Stimulated activated CD8-positive, alpha-beta memory T cell treated with anti-CD3 and anti-CD28 coated beads, Interleukin-7, amount 100 ng/mL, for 1 hour (primary cell): ENCODE measurements around the gene PCDHA1.
"Not testable (repeated sequence)": the region's sequence is repeated elsewhere in the genome, so short reads cannot be mapped to it uniquely, and the experiment has no call there.

ENCODE experiments used
- DNase-seq, 2 donors: peaks; one replicate each; pipeline ENCODE4 v3.0.0-alpha.2; 2020; ENCODE audit warnings: low read depth in 2 of 2

PCDHA1 gene

DNA sequence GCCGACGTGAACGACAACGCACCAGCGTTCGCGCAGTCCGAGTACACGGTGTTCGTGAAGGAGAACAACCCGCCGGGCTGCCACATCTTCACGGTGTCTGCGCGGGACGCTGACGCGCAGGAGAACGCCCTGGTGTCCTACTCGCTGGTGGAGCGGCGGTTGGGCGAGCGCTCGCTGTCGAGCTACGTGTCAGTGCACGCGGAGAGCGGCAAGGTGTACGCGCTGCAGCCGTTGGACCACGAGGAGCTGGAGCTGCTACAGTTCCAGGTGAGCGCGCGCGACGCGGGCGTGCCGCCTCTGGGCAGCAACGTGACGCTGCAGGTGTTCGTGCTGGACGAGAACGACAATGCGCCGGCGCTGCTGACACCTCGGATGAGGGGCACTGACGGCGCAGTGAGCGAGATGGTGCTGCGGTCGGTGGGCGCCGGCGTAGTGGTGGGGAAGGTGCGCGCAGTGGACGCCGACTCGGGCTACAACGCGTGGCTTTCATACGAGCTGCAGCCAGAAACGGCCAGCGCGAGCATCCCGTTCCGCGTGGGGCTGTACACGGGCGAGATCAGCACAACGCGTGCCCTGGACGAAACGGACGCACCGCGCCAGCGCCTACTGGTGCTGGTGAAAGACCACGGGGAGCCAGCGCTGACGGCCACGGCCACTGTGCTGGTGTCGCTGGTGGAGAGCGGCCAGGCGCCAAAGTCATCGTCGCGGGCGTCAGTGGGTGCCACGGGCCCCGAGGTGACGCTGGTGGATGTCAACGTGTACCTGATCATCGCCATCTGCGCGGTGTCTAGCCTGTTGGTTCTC is 64.1 kb downstream of the PCDHA1 start:
- DNase-seq = not testable (repeated sequence)

DNA sequence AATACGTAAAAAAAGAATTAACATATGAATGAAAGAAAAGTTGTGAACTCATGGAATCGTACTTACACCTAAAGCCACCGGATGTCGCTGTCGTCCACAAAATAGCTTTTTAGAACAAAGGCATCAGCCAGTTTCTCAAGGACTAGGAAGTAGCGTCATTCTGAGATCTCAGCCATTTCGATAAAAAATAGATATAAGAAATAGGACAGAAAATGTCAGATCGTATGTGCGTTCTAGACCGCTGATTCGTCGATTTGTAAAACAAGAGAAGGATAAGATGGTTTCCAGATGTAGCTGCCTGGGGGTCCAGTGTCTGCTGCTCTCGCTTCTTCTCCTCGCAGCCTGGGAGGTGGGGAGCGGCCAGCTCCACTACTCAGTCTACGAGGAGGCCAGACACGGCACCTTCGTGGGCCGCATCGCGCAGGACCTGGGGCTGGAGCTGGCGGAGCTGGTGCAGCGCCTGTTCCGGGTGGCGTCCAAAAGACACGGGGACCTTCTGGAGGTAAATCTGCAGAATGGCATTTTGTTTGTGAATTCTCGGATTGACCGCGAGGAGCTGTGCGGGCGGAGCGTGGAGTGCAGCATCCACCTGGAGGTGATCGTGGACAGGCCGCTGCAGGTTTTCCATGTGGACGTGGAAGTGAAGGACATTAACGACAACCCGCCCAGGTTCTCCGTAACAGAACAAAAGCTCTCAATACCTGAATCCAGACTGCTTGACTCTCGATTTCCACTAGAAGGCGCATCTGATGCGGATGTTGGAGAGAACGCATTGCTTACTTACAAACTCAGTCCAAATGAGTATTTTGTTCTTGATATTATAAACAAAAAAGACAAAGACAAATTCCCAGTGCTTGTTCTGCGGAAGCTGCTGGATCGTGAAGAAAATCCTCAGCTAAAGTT is 70.1 kb downstream of the PCDHA1 start, which contains the start of gene PCDHA10:
Gene PCDHA10, plus strand, starts transcription at position 126 of the 903 bp plus-strand sequence. Its CDS starts 152 bp downstream, at position 278.
- DNase-seq = no peak

DNA sequence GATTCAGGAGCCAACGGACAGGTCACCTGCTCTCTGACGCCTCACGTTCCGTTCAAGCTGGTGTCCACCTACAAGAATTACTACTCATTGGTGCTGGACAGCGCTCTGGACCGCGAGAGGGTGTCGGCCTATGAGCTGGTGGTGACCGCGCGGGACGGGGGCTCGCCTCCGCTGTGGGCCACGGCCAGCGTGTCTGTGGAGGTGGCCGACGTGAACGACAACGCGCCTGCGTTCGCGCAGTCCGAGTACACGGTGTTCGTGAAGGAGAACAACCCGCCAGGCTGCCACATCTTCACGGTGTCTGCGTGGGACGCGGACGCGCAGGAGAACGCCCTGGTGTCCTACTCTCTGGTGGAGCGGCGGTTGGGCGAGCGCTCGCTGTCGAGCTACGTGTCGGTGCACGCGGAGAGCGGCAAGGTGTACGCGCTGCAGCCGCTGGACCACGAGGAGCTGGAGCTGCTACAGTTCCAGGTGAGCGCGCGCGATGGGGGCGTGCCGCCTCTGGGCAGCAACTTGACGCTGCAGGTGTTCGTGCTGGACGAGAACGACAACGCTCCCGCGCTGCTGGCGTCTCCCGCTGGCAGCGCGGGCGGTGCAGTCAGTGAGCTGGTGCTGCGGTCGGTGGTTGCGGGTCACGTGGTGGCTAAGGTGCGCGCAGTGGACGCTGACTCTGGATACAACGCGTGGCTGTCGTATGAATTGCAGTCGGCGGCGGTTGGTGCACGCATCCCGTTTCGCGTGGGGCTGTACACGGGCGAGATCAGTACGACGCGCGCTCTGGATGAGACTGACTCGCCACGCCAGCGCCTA is 71.4 kb downstream of the PCDHA1 start:
- no peak for DNase-seq

DNA sequence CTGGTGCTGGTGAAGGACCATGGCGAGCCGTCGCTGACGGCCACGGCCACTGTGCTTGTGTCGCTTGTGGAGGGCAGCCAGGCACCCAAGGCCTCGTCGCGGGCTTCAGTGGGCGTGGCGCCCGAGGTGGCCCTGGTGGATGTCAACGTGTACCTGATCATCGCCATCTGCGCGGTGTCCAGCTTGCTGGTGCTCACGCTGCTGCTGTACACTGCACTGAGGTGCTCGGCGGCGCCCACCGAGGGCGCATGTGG is 72.0 kb downstream of the PCDHA1 start:
- DNase-seq = no peak

GRCh38 chr5:140862441-140863295 is 76.7 kb downstream of the PCDHA1 start:
- DNase-seq = no peak

GRCh38 chr5:140868721-140869554 is 83.0 kb downstream of the PCDHA1 start, which contains the start of gene PCDHA11:
TSS of gene PCDHA11 (plus strand) at chr5:140868957. CDS start at chr5:140869104, 147 bp downstream.
- no peak for DNase-seq

DNA sequence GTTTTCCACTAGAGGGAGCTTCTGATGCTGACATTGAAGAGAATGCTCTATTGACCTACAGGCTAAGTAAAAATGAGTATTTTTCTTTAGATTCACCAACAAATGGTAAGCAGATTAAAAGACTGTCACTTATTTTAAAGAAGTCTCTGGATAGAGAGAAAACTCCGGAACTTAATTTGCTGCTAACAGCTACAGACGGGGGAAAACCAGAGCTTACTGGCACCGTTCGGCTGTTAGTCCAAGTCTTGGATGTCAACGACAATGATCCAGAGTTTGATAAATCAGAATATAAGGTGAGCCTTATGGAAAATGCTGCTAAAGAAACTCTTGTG is 83.6 kb downstream of the PCDHA1 start:
- no peak for DNase-seq

- DNase-seq = no peak
These were observed 84.6 kb downstream of the PCDHA1 start for GRCh38 chr5:140870221-140871201.

- no peak for DNase-seq
These were observed 89.4 kb downstream of the PCDHA1 start, which contains the start of gene PCDHA12 for GRCh38 chr5:140875085-140876065. TSS of gene PCDHA12 (plus strand) at chr5:140875308. CDS start at chr5:140875473, 165 bp downstream.

DNA sequence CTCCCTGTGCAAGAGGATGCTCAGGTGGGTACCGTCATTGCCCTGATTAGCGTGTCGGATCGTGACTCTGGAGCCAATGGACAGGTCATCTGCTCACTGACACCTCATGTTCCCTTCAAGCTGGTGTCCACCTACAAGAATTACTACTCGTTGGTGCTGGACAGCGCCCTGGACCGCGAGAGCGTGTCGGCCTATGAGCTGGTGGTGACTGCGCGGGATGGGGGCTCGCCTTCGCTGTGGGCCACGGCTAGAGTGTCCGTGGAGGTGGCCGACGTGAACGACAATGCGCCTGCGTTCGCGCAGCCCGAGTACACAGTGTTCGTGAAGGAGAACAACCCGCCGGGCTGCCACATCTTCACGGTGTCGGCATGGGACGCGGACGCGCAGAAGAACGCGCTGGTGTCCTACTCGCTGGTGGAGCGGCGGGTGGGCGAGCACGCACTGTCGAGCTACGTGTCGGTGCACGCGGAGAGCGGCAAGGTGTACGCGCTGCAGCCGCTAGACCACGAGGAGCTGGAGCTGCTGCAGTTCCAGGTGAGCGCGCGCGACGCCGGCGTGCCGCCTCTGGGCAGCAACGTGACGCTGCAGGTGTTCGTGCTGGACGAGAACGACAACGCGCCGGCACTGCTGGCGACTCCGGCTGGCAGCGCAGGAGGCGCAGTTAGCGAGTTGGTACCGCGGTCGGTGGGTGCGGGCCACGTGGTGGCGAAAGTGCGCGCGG is 90.8 kb downstream of the PCDHA1 start:
- not testable (repeated sequence) for DNase-seq

- no peak for DNase-seq
These were observed 91.3 kb downstream of the PCDHA1 start for GRCh38 chr5:140877262-140877581.

- DNase-seq = no peak
These were observed 96.1 kb downstream of the PCDHA1 start, which contains the start of gene PCDHA13 for GRCh38 chr5:140881889-140882590. TSS of gene PCDHA13 (plus strand) at chr5:140882124. CDS start at chr5:140882269, 145 bp downstream.

DNA sequence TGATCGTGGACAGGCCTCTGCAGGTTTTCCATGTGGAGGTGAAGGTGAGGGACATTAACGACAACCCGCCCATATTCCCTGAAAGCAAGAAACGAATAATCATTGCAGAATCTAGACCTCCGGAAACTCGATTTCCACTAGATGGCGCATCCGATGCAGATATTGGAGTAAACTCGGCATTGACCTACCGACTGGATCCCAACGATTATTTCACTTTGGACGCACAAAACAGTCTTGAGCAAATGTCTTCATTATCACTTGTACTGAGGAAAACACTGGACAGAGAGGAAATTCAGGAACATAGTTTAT is 96.6 kb downstream of the PCDHA1 start:
- no peak for DNase-seq

- DNase-seq = no peak
These were observed 97.4 kb downstream of the PCDHA1 start for GRCh38 chr5:140883373-140883772.

- DNase-seq = no peak
These were observed 98.2 kb downstream of the PCDHA1 start for GRCh38 chr5:140883927-140884697.

DNA sequence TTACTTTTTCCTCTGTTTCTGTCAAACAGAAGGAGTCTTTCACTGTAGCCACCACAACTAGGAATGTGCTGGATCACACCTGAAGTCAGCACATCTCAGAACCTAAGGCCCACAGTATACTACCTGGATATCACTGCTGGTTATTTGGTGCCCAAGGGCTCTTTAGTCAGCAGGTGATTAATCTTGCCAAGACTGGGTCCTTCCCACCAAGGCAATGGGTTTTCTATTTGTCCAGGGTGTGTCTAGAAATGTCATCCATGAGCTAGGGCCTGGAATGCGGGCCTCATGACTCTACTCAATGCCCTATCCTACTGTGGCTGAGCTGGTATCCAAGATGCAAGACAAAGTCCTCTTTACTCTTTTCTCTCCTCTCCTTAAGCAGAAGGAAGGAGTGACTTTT is 130.4 kb downstream of the PCDHA1 start:
- DNase-seq = no peak
